SK-N-SH (cell line): Measurements from ENCODE around the gene PPP1R11. TPM values are rescaled to one million over a fixed set of nuclear protein-coding genes. Genes with fewer than 3 reads are reported as not detected.

Experiments used
- CTCF ChIA-PET: fragments of 300-600, 350-600 bp; formaldehyde crosslinking; extraction: SDS; loops from one replicate; lab custom pipeline; 2021; lab: Yijun Ruan, JAX
- POLR2A ChIA-PET: fragments of 350-600 bp; sonication (Branson Sonifier 250); formaldehyde crosslinking; extraction: SDS; loops from one replicate; lab custom pipeline; 2020; ENCODE audit warnings: antibody characterized with exemption, inconsistent platforms; lab: Yijun Ruan, JAX
- DNase-seq: peaks from one replicate; pipeline ENCODE4 v3.0.0; 2012
- H2AFZ ChIP-seq: fragments of 200-600 bp; sonication (generic); 2 replicates; pipeline ENCODE4 v1.8.1; 2016; ENCODE audit warnings: antibody characterized with exemption, mild to moderate bottlenecking, low read depth
- H3F3A ChIP-seq: fragments of 200-600 bp; sonication (generic); replicated peaks from 2 replicates; pipeline ENCODE3; 2016; ENCODE audit warnings: antibody characterized with exemption, mild to moderate bottlenecking; ENCODE audit not compliant: insufficient read depth
- H3K27ac ChIP-seq, 2 experiments: fragments of 200-500 bp in 1 of 2; fragments of 200-600 bp in 1 of 2; sonication (Bioruptor generic) in 1 of 2; sonication (generic), shearing (Covaris generic) in 1 of 2; 2 replicates each; pipeline versions ENCODE4 v1.5.1 to v1.6.1; 2014 to 2016; ENCODE audit warnings: low read depth in 2 of 2, inconsistent platforms in 1 of 2, low read length in 1 of 2, mild to moderate bottlenecking in 1 of 2, mixed read lengths in 1 of 2
- H3K27me3 ChIP-seq: fragments of 200-600 bp; sonication (generic), shearing (Covaris generic); 2 replicates; pipeline ENCODE4 v1.6.1; 2016; ENCODE audit warnings: mixed run types; ENCODE audit not compliant: insufficient read depth
- H3K36me3 ChIP-seq, 2 experiments: fragments of 200-500 bp in 1 of 2; fragments of 200-600 bp in 1 of 2; sonication (Bioruptor generic) in 1 of 2; sonication (generic) in 1 of 2; replicated peaks in 1 of 2; 2 replicates each; pipeline versions ENCODE3 to v1.5.1; 2014 to 2016; ENCODE audit warnings: low read length in 1 of 2, mild to moderate bottlenecking in 1 of 2; ENCODE audit not compliant: insufficient read depth in 2 of 2, control insufficient read depth in 1 of 2
- H3K4me1 ChIP-seq, 2 experiments: fragments of 200-500 bp in 1 of 2; fragments of 200-600 bp in 1 of 2; sonication (Bioruptor generic) in 1 of 2; sonication (generic), shearing (Covaris generic) in 1 of 2; 2 replicates each; pipeline versions ENCODE4 v1.5.1 to v1.6.1; 2014 to 2016; ENCODE audit warnings: low read depth in 1 of 2, low read length in 1 of 2, mixed run types in 1 of 2; ENCODE audit not compliant: insufficient read depth in 2 of 2, control insufficient read depth in 1 of 2
- H3K4me2 ChIP-seq: fragments of 200-600 bp; sonication (generic), shearing (Covaris generic); 2 replicates; pipeline ENCODE4 v1.6.1; 2017; ENCODE audit warnings: mixed run types
- H3K4me3 ChIP-seq, 2 experiments: fragments of 200-500 bp in 1 of 2; fragments of 200-600 bp in 1 of 2; sonication (Bioruptor generic) in 1 of 2; sonication (generic), shearing (Covaris generic) in 1 of 2; 2 replicates each; pipeline versions ENCODE4 v1.5.1 to v1.8.1; 2014 to 2016; ENCODE audit warnings: low read depth in 2 of 2, inconsistent platforms in 1 of 2, low read length in 1 of 2, mild to moderate bottlenecking in 1 of 2, mixed read lengths in 1 of 2, moderate library complexity in 1 of 2
- H3K79me2 ChIP-seq: fragments of 200-600 bp; sonication (generic); 2 replicates; pipeline ENCODE4 v1.8.1; 2017; ENCODE audit warnings: mild to moderate bottlenecking; ENCODE audit not compliant: insufficient read depth
- H3K9ac ChIP-seq: fragments of 200-600 bp; sonication (generic); 2 replicates; pipeline ENCODE4 v1.6.1; 2017; ENCODE audit warnings: mixed run types
- H3K9me2 ChIP-seq: fragments of 200-600 bp; sonication (generic); 2 replicates; pipeline ENCODE4 v1.6.1; 2017; ENCODE audit warnings: mixed run types
- H3K9me3 ChIP-seq: fragments of 200-600 bp; sonication (generic); 2 replicates; pipeline ENCODE4 v1.6.1; 2017; ENCODE audit warnings: mixed run types, mild to moderate bottlenecking, moderate library complexity
- H4K20me1 ChIP-seq: fragments of 200-600 bp; sonication (generic); 2 replicates; pipeline ENCODE4 v1.6.1; 2017; ENCODE audit warnings: mild to moderate bottlenecking, mixed run types; ENCODE audit not compliant: insufficient read depth
- EZH2phosphoT487 ChIP-seq: fragments of 200-600 bp; sonication (generic); IDR thresholded peaks from 2 replicates; pipeline ENCODE4 v1.6.1; 2017; ENCODE audit warnings: low read depth, mixed run types, mild to moderate bottlenecking, antibody characterized with exemption, moderate library complexity, borderline replicate concordance
- FOSL2 ChIP-seq: IDR thresholded peaks from 2 replicates; pipeline ENCODE4 v1.4.0; 2012; ENCODE audit warnings: low read depth, mild to moderate bottlenecking, moderate library complexity, borderline replicate concordance
- FOXM1 ChIP-seq: IDR thresholded peaks from 2 replicates; pipeline ENCODE4 v1.4.0; 2012; ENCODE audit warnings: low read depth, mild to moderate bottlenecking
- GABPA ChIP-seq: IDR thresholded peaks from 2 replicates; pipeline ENCODE4 v1.4.0; 2012; ENCODE audit warnings: low read depth, mild to moderate bottlenecking
- MAX ChIP-seq: IDR thresholded peaks from 2 replicates; pipeline ENCODE4 v1.4.0; 2012; ENCODE audit warnings: low read depth
- NRF1 ChIP-seq: IDR thresholded peaks from 2 replicates; pipeline ENCODE4 v1.6.1; 2012; ENCODE audit warnings: low read depth, mild to moderate bottlenecking, low read length
- SIN3A ChIP-seq: IDR thresholded peaks from 2 replicates; pipeline ENCODE4 v1.6.1; 2012; ENCODE audit warnings: low read depth, mild to moderate bottlenecking, low read length, moderate library complexity, borderline replicate concordance
- TCF12 ChIP-seq: IDR thresholded peaks from 2 replicates; pipeline ENCODE4 v1.4.0; 2012
- TEAD4 ChIP-seq: IDR thresholded peaks from 2 replicates; pipeline ENCODE4 v1.4.0; 2012; ENCODE audit warnings: mild to moderate bottlenecking, borderline replicate concordance; ENCODE audit not compliant: insufficient read depth
- YY1 ChIP-seq: IDR thresholded peaks from 2 replicates; pipeline ENCODE4 v1.4.0; 2012; ENCODE audit warnings: low read depth, mild to moderate bottlenecking
- WGBS: methylation state at CpG from one replicate; pipeline ENCODE4 v1.1.6; 2017; ENCODE audit warnings: low lambda C conversion rate; 5-methylcytosine and 5-hydroxymethylcytosine counted together
- polyA plus RNA-seq, 3 experiments: library from polyadenylated mRNA; depleted of rRNA; stranded (reverse); fragments of >200 nt; gene quantifications; 2 replicates each; pipeline ENCODE4 v1.2.3, GENCODE V29; 2012
- TF ChIP-seq, protein P1 (sequence below): fragments of 150-350 bp; IDR thresholded peaks from 2 replicates; pipeline ENCODE4 v1.6.1; 2016; ENCODE audit warnings: mild to moderate bottlenecking, low read depth, low read length
- TF ChIP-seq, protein P2 (sequence below): IDR thresholded peaks from 2 replicates; pipeline ENCODE4 v1.4.0; 2012; ENCODE audit warnings: low read depth, borderline replicate concordance

The PPP1R11 gene
- polyA plus RNA-seq, 1 of the 3 experiments (the other 2 are of a cell fraction), result 46.8 TPM

DNA sequence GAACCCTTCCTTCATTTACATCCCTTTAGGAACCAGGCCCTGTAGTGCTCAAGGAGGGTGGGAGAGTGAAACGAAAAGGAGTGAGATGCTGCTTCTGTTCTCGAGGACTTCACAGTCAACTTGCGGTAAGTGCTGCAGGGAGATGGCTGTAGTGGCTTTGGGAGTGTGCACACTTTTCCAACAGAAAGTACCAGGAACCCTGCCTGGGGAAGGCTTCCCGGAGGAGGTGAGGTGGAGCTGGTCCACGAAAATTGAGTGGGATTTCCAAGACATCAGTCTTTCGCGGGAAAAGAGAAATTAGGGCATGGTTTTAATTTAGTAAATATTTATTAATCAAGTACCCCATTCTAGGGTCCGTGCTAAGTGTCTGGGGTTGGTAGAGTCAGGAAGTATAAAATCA lies 33.2 kb downstream of the PPP1R11 start:
- WGBS, result 19% methylated on average over 8 of the region's 8 CpGs
- peaks cover 78% of the 10 kb centered on the region for H3K27me3 ChIP-seq
- no peak overlapping the region for H2AFZ ChIP-seq
- H4K20me1 ChIP-seq, result no peaks in the 10 kb centered on the region
- no peaks in the 10 kb centered on the region for H3K9me3 ChIP-seq
- no peak overlapping the region for H3K9ac ChIP-seq
- H3K27ac ChIP-seq, result no peak overlapping the region
- peaks cover 5 to 11% of the 10 kb centered on the region in 2 experiments; a peak in 2 of 4 replicates for H3K4me1 ChIP-seq
- H3K4me2 ChIP-seq, result peak overlapping the region; percentile 60
- POLR2A ChIA-PET, result no interaction called here
- H3K9me2 ChIP-seq, result no peaks in the 10 kb centered on the region
- no peaks in the 10 kb centered on the region for H3K36me3 ChIP-seq
- CTCF ChIA-PET, result interaction anchor here (1.3 kb wide), 1 partner anchor 31 kb away, joined by 5 read pairs; no protein-coding TSS in a partner anchor
- TF ChIP-seq TCF12, result no peak
- H3K79me2 ChIP-seq, result no peaks in the 10 kb centered on the region
- no peak overlapping the region for H3K4me3 ChIP-seq
- H3F3A ChIP-seq, result peaks cover 6% of the 10 kb centered on the region
- DNase-seq, result no peak

DNA sequence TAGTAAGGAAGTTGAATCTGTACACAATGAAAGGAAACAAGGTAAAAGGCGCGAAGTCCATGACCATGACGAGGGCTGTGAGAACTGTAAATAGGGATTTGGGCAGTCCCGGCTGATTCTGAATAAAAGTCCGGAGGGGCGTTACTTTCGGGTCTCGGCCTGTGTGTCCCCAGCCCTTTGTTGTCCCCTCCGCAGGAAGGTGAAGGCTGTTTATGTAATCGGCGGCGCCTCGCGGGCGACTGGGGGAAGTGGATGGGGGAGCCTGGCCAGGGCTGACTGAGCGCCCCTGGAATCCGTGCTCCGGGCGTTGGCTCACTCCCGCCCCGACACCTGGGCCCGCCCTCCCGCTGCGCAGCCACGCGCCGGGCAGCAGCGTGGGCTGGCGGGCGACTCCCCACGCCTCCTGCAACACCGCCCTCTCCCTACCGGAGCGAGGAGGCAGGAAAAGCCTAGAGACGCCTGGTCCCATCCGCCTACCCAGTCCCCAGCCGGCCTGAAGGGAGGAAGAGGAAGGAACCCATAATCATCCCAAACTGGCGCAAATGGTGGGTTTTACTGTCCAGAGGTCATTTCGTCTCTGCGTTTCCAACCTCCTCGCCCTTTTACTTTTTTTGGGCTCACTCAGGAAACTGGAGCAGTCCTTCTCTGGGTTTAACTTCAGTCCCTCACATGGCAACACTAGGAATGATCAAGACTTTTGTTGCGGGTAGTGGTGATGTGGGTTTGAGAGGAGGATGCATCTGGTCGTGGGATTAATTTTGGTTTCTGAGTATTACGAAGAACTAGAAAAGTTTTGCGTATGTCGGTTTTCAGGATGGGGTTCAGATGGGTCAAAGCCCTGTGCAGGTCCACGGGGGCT lies 33.8 kb downstream of the PPP1R11 start:
- Histone ChIP-seq H3K9me2 (no peaks in the 10 kb centered on the region), H3K36me3 (no peaks in the 10 kb centered on the region), H4K20me1 (no peaks in the 10 kb centered on the region), H3K27me3 (peaks cover 76% of the 10 kb centered on the region), H3K9ac (no peak overlapping the region), H3K9me3 (no peaks in the 10 kb centered on the region), H3K27ac (no peak overlapping the region), H3F3A (peaks cover 6% of the 10 kb centered on the region), H3K4me1 (peaks cover 5 to 11% of the 10 kb centered on the region in 2 experiments; a peak in 2 of 4 replicates), H3K4me2 (peak overlapping the region; percentile 60), H3K79me2 (no peaks in the 10 kb centered on the region), H2AFZ (peak overlapping the region; percentile 43; the same call in 1 of the 2 replicates), H3K4me3 (peak overlapping the region in 1 of 2 experiments; percentile 17; a peak in 1 of 4 replicates)
- CTCF ChIA-PET, result interaction anchor here (1.1 to 8.9 kb wide), 5 partner anchors 31 to 266 kb away, joined by 3 to 207 read pairs (median 5); no protein-coding TSS in a partner anchor
- 22% methylated on average over 39 of the region's 47 CpGs for WGBS
- peak; percentile 45 for DNase-seq
- POLR2A ChIA-PET, result no interaction called here
- peak; percentile 25; the same call in 1 of the 2 replicates for TF ChIP-seq EZH2phosphoT487
- no peak for TF ChIP-seq NRF1

DNA sequence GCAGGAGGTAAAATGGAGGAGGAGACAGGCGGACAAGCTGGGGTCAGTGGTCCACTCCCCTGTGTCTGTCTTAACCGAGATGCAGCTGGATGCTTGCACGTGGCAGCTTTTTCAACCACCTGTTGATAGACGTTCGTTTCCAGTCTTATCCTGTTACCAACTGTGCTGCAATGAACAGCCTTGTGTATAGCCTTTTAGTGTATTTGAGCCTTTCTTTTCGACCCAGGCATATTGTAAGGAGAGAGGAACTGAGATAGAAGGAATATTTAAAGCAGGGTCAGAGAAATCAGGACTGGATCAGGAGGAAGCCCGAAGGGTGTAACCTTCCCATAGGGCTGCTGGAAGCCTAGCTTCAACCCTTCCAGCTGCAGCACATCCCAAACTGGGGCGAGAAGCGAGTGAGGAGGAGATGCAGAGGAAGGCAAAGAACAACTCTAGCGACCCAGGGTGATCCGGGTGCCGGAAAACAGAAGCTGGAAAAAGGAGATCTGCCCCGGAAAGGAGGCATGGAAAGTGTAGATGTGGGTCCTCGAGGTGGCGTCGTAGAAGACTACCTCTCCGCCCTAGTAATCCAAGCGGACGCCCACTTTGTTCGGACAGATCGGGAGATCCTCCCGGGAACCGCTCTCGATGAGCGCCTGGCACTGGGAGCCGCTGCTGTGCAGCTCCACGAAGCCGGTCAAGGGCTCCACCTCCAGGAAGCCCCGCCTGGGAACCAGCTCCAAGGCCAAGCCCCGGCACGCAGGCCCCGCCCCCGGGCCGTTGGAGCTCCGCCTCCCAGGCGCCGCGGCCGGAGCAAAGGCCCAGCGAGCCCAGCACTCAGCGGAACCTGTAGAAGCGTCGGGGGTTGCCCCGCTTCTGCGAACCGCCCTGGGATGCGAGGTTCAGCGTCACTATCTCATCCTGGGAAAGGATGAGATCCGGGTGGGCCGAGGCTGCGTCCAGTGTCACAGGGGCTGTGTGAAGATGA lies 34.7 kb downstream of the PPP1R11 start:
- 8% methylated on average over 24 of the region's 51 CpGs for WGBS
- Histone ChIP-seq H3K4me1 (peaks cover 5 to 11% of the 10 kb centered on the region in 2 experiments; a peak in 2 of 4 replicates), H3K9ac (no peak overlapping the region), H3K4me3 (peak overlapping the region; percentile 35 to 44), H3K27ac (no peak overlapping the region), H4K20me1 (no peaks in the 10 kb centered on the region), H3K9me3 (no peaks in the 10 kb centered on the region), H3K4me2 (peak overlapping the region; percentile 68), H3K27me3 (peaks cover 72% of the 10 kb centered on the region), H3K9me2 (no peaks in the 10 kb centered on the region), H2AFZ (peak overlapping the region; percentile 66), H3K36me3 (no peaks in the 10 kb centered on the region), H3K79me2 (no peaks in the 10 kb centered on the region), H3F3A (peaks cover 6% of the 10 kb centered on the region)
- ChIA-PET CTCF (interaction anchor here (0.6 to 8.9 kb wide), 8 partner anchors 10 to 309 kb away, joined by 3 to 207 read pairs (median 3); no protein-coding TSS in a partner anchor), POLR2A (interaction anchor here (1.0 kb wide), 1 partner anchor 35 kb away, joined by 4 read pairs; the partner anchor contains the start of gene PPP1R11)
- DNase-seq, result peak; percentile 89
- TF ChIP-seq NRF1 (no peak), FOSL2 (no peak), SIN3A (no peak), GABPA (no peak), MAX (0 out of 2 replicates have a peak, but pooled peaks have one; percentile 16), TEAD4 (no peak), YY1 (no peak), FOXM1 (no peak)
- TF ChIP-seq, protein P1, sequence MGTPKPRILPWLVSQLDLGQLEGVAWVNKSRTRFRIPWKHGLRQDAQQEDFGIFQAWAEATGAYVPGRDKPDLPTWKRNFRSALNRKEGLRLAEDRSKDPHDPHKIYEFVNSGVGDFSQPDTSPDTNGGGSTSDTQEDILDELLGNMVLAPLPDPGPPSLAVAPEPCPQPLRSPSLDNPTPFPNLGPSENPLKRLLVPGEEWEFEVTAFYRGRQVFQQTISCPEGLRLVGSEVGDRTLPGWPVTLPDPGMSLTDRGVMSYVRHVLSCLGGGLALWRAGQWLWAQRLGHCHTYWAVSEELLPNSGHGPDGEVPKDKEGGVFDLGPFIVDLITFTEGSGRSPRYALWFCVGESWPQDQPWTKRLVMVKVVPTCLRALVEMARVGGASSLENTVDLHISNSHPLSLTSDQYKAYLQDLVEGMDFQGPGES, result no peak
- TF ChIP-seq, protein P2, sequence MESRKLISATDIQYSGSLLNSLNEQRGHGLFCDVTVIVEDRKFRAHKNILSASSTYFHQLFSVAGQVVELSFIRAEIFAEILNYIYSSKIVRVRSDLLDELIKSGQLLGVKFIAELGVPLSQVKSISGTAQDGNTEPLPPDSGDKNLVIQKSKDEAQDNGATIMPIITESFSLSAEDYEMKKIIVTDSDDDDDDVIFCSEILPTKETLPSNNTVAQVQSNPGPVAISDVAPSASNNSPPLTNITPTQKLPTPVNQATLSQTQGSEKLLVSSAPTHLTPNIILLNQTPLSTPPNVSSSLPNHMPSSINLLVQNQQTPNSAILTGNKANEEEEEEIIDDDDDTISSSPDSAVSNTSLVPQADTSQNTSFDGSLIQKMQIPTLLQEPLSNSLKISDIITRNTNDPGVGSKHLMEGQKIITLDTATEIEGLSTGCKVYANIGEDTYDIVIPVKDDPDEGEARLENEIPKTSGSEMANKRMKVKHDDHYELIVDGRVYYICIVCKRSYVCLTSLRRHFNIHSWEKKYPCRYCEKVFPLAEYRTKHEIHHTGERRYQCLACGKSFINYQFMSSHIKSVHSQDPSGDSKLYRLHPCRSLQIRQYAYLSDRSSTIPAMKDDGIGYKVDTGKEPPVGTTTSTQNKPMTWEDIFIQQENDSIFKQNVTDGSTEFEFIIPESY, result no peak
